Aorta (tissue), 5 donors: ENCODE results near the gene AFF3. TPM values are rescaled to one million over a fixed set of nuclear protein-coding genes. Genes with fewer than 3 reads are reported as not detected.

Source experiments
- ATAC-seq: fragments of 200-7000 bp; cut with Tn5 transposase; one replicate; pipeline ENCODE4 v1.9.1; 2022; ENCODE audit warnings: moderate library complexity; ENCODE audit not compliant: low FRiP score
- DNase-seq, 2 donors: peaks; one replicate each; pipeline ENCODE4 v3.0.0-alpha.2; 2020
- H3K27ac ChIP-seq, 2 donors: one replicate each; pipeline ENCODE4 v1.5.1; 2013; ENCODE audit warnings: low read length in 2 of 2, mild to moderate bottlenecking in 2 of 2, moderate library complexity in 2 of 2, control low read depth in 1 of 2, inconsistent platforms in 1 of 2, low read depth in 1 of 2
- H3K27me3 ChIP-seq, 2 donors: one replicate each; pipeline ENCODE4 v1.6.1; 2013; ENCODE audit warnings: control low read depth in 1 of 2, low read length in 1 of 2, mild to moderate bottlenecking in 1 of 2, moderate library complexity in 1 of 2; ENCODE audit not compliant: insufficient read depth in 2 of 2, control insufficient read depth in 1 of 2
- H3K36me3 ChIP-seq, 2 donors: one replicate each; pipeline ENCODE4 v1.6.1; 2013; ENCODE audit warnings: control low read depth in 1 of 2, low read length in 1 of 2, mild to moderate bottlenecking in 1 of 2; ENCODE audit not compliant: insufficient read depth in 2 of 2, control insufficient read depth in 1 of 2
- H3K4me1 ChIP-seq, 2 donors: one replicate each; pipeline ENCODE4 v1.6.1; 2013; ENCODE audit warnings: low read length in 2 of 2, control low read depth in 1 of 2, mild to moderate bottlenecking in 1 of 2, moderate library complexity in 1 of 2; ENCODE audit not compliant: insufficient read depth in 2 of 2, control insufficient read depth in 1 of 2
- H3K4me3 ChIP-seq, 2 donors: one replicate each; pipeline ENCODE4 v1.5.1; 2013; ENCODE audit warnings: low read length in 2 of 2, control low read depth in 1 of 2, mild to moderate bottlenecking in 1 of 2
- H3K9me3 ChIP-seq: one replicate; pipeline ENCODE4 v1.6.1; 2013; ENCODE audit warnings: mild to moderate bottlenecking, low read length; ENCODE audit not compliant: control insufficient read depth
- WGBS, 2 donors: extraction: QIAGEN DNeasy Blood & Tissue Kit; methylation state at CpG; one replicate each; pipeline ENCODE4 v1.1.7; 2013; 5-methylcytosine and 5-hydroxymethylcytosine counted together
- intact Hi-C, 2 donors: fragments of 100-400 bp; cut with DNase I; formaldehyde crosslinking; loops; one replicate each; pipeline versions ENCODE4 v1.14.2 to v1.15.0; 2022
- polyA plus RNA-seq, 2 donors: library from polyadenylated mRNA; stranded (reverse); fragments of 200-250 nt; gene quantifications; one replicate each; pipeline ENCODE4 v1.2.3, GENCODE V29; 2013
- total RNA-seq, 2 donors: library from RNA; stranded (reverse); fragmentation: NEBNext Ultra II Directional; extraction: Animal tissue kit (Norgen Biotek cat#: 25700); gene quantifications; one replicate each; pipeline ENCODE4 v1.2.1, GENCODE V29; 2021
- donor health status: healthy with polysubstance abuse.
- donor health status: Bipolar disorder and iron deficiency.
- donor health status: DM: no; HTN: no; CAD: no.
- donor health status: DM: no; HTN: no; CAD: no.
- donor health status: DM: yes; HTN: yes; CAD: no.

Gene AFF3
- total and polyA plus RNA-seq, 4 donors: 0.25 to 15.7 (median 5.5) TPM

DNA sequence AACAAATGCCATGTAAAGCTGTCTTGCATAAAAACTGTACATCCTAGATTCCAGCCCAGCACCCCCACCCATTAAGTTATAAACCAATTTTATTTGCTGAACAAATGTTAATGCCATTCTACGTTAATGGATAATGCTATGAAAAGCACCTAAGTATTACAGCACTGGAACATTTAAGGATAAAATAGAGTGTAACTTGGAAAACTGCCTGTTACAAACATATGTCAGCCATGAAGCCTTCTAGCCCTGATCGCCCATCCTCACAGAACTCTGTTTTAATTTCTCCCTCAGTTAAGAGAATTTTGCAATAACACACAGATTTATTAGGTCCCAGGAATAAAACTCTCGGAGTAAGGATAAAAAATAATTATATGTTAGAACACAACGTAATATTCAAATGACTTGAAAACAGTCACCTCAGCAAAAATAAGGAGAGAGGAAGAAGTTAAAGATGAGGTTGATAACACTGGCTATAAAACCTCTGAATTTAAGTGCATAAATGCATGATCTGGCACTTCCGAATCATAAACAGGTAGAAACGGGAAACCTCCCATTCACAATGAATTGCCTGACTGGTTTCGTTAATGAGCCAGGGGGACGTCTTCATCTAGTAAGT, 308.7 kb downstream of the AFF3 start:
- no peak for ATAC-seq
- Histone ChIP-seq H3K4me3 (no peak overlapping the region), H3K36me3 (no peaks in the 10 kb centered on the region), H3K9me3 (no peaks in the 10 kb centered on the region), H3K4me1 (no peaks in the 10 kb centered on the region), H3K27me3 (no peaks in the 10 kb centered on the region), H3K27ac (no peak overlapping the region)
- no peak for DNase-seq
- intact Hi-C loops: no loop called here
- 84 to 87% methylated on average over 8 of the region's 8 CpGs for WGBS, 2 donors

GRCh38 chr2:99832926-99833325, 309.5 kb downstream of the AFF3 start:
- intact Hi-C loops: no loop called here
- H3K27ac ChIP-seq: no peak overlapping the region
- WGBS, 2 donors: 50 to 66% methylated on average over 1 of the region's 1 CpG

DNA sequence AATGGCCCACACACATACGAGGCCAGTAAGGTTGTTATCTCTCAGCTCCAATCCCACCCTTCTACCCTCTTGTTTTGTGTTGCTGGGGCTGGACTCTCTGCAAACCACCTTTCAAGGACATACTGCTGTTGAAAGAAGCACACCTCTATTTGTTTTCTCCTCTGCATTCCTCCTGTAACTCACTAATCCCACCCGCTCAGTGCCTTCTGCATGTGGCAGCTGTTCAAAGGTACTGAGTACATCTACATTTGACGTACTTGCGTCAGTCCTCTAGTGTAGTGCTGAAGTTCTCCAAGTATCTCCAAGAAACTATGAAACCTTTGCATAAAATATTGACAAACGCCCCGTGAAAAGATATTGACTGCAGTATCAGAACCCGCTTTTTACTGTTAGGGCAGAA, 310.6 kb downstream of the AFF3 start:
- WGBS, 2 donors: 95 to 97% methylated on average over 7 of the region's 7 CpGs
- no peaks in the 10 kb centered on the region for H3K36me3 ChIP-seq
- intact Hi-C loops: no loop called here
- H3K4me3 ChIP-seq: no peak overlapping the region
- DNase-seq (no peak), ATAC-seq (no peak)
- H3K9me3 ChIP-seq: no peaks in the 10 kb centered on the region
- H3K4me1 ChIP-seq: no peaks in the 10 kb centered on the region
- no peak overlapping the region for H3K27ac ChIP-seq
- no peaks in the 10 kb centered on the region for H3K27me3 ChIP-seq

More at GRCh38 chr2:99832926-99833325, 309.5 kb downstream of the AFF3 start:
- no peaks in the 10 kb centered on the region for H3K36me3 ChIP-seq
- DNase-seq: no peak
- H3K4me1 ChIP-seq: no peaks in the 10 kb centered on the region
- H3K9me3 ChIP-seq: no peaks in the 10 kb centered on the region
- ATAC-seq: no peak
- no peaks in the 10 kb centered on the region for H3K27me3 ChIP-seq
- no peak overlapping the region for H3K4me3 ChIP-seq

GRCh38 chr2:99827296-99827999, 314.9 kb downstream of the AFF3 start:
- Histone ChIP-seq H3K4me1 (no peaks in the 10 kb centered on the region), H3K36me3 (no peaks in the 10 kb centered on the region), H3K4me3 (no peak overlapping the region), H3K27ac (no peak overlapping the region), H3K27me3 (no peaks in the 10 kb centered on the region), H3K9me3 (no peaks in the 10 kb centered on the region)
- no peak for ATAC-seq
- intact Hi-C loops: no loop called here
- no peak for DNase-seq
- 91 to 92% methylated on average over 8 of the region's 8 CpGs for WGBS, 2 donors

- no peak for DNase-seq
- intact Hi-C loops: no loop called here
- H3K36me3 ChIP-seq: no peaks in the 10 kb centered on the region
- no peaks in the 10 kb centered on the region for H3K9me3 ChIP-seq
- no peak for ATAC-seq
- H3K27ac ChIP-seq: no peak overlapping the region
- H3K4me3 ChIP-seq: no peak overlapping the region
- no peaks in the 10 kb centered on the region for H3K4me1 ChIP-seq
- no peaks in the 10 kb centered on the region for H3K27me3 ChIP-seq
These were observed 316.8 kb downstream of the AFF3 start for GRCh38 chr2:99825630-99826029.

- H3K27me3 ChIP-seq: no peaks in the 10 kb centered on the region
- 92 to 93% methylated on average over 6 of the region's 6 CpGs for WGBS, 2 donors
- no peaks in the 10 kb centered on the region for H3K36me3 ChIP-seq
- no peak overlapping the region for H3K4me3 ChIP-seq
- DNase-seq: no peak
- H3K9me3 ChIP-seq: no peaks in the 10 kb centered on the region
- intact Hi-C loops: no loop called here
- H3K27ac ChIP-seq: no peak overlapping the region
- no peak for ATAC-seq
- no peaks in the 10 kb centered on the region for H3K4me1 ChIP-seq
These were observed 317.6 kb downstream of the AFF3 start for GRCh38 chr2:99824758-99825157.

DNA sequence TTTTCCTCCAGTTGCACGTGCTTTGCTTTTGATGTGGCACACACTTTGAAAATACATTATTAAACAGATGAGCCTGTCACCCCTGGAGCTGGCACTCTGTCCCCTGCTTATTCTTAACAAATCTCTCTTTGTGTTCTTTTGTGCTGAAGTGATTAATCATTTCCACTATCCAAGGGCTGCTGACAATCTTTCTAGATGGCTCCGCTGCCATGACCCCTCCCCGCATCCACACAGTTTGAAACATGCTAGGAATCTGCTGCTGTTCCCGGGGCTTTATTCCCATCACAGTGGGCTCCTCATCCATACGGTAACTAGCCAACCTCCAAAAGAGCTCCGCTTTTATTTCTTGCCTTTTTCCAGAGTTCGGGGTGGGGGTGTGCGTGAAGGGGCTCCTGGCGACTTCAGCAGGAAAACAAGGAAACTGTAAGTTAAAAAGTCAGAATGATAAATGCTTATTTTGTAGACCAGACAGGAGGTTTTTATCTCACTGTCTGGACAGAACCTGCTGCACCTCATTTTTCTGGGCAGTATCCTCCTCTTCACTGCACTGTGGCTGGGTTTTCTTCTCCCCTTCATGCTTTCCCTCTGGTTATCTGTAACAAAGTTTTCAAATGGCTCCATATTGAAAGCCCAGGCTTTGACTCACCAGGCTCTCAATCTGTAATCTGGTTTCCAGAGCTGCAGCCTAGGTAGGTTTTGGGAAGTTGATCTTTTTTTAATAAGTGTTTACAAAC, 319.7 kb downstream of the AFF3 start:
- intact Hi-C loops: no loop called here

GRCh38 chr2:99821984-99822383, 320.4 kb downstream of the AFF3 start:
- ATAC-seq (no peak), DNase-seq (no peak)
- H3K27ac ChIP-seq: no peak overlapping the region
- H3K36me3 ChIP-seq: no peaks in the 10 kb centered on the region
- H3K4me1 ChIP-seq: no peaks in the 10 kb centered on the region
- H3K9me3 ChIP-seq: no peaks in the 10 kb centered on the region
- H3K27me3 ChIP-seq: no peaks in the 10 kb centered on the region
- WGBS, 2 donors: 96 to 98% methylated on average over 6 of the region's 6 CpGs
- intact Hi-C loops: no loop called here
- H3K4me3 ChIP-seq: no peak overlapping the region

More for the DNA sequence above, 319.7 kb downstream of the AFF3 start:
- DNase-seq (no peak), ATAC-seq (no peak)
- Histone ChIP-seq H3K36me3 (no peaks in the 10 kb centered on the region), H3K4me3 (no peak overlapping the region), H3K4me1 (no peaks in the 10 kb centered on the region), H3K27ac (no peak overlapping the region), H3K9me3 (no peaks in the 10 kb centered on the region), H3K27me3 (no peaks in the 10 kb centered on the region)
- 72 to 78% methylated on average over 9 of the region's 9 CpGs for WGBS, 2 donors

DNA sequence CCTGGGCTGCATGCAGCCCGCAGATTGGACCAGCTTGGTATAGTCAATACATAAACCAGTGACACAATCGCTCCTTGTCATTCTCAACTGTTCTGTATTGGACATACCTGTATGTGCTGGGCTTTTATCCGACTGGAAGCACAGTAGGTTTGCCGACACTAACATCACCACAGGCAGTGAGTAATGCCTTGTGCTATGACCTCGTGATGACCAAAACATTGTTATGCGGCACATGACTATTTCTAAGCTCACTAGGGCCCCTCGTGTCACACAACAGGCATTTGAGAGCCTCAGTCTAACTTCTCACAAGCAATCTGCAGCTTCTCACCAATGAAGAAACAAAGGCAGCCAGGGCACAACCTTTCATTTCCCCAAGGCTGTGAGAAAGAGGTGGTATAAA, 320.8 kb downstream of the AFF3 start:
- H3K27ac ChIP-seq: no peak overlapping the region
- 90% methylated on average over 7 of the region's 7 CpGs for WGBS, 2 donors
- DNase-seq (no peak), ATAC-seq (no peak)
- intact Hi-C loops: no loop called here
- H3K27me3 ChIP-seq: no peaks in the 10 kb centered on the region
- no peaks in the 10 kb centered on the region for H3K9me3 ChIP-seq
- H3K4me1 ChIP-seq: no peaks in the 10 kb centered on the region
- H3K36me3 ChIP-seq: no peaks in the 10 kb centered on the region
- no peak overlapping the region for H3K4me3 ChIP-seq
